COLO668 (cell line): ENCODE results near the gene RDM1.
"Not testable (repeated sequence)": the region's sequence is repeated elsewhere in the genome, so short reads cannot be mapped to it uniquely, and the experiment has no call there.

Source experiments
- DNase-seq: peaks from one replicate; lab custom pipeline; 2025; ENCODE audit not compliant: unreplicated experiment; lab: John Stamatoyannopoulos, UW

The RDM1 gene

GRCh38 chr17:35900708-35901480, 29.7 kb downstream of the RDM1 start:
- no peak for DNase-seq

GRCh38 chr17:35900280-35900679, 30.3 kb downstream of the RDM1 start:
- DNase-seq, result no peak

- DNase-seq, result peak; percentile 6
Observed at GRCh38 chr17:35898283-35899070, 32.1 kb downstream of the RDM1 start.

- not testable (repeated sequence) for DNase-seq
Observed at GRCh38 chr17:35897772-35898171, 32.8 kb downstream of the RDM1 start.

GRCh38 chr17:35895636-35896587, 34.7 kb downstream of the RDM1 start:
- no peak for DNase-seq

- no peak for DNase-seq
Observed at GRCh38 chr17:35894206-35894605, 36.4 kb downstream of the RDM1 start.

- no peak for DNase-seq
Observed at GRCh38 chr17:35893751-35894150, 36.8 kb downstream of the RDM1 start.

- no peak for DNase-seq
Observed at GRCh38 chr17:35892091-35893035, 38.2 kb downstream of the RDM1 start.

GRCh38 chr17:35891269-35891668, 39.3 kb downstream of the RDM1 start:
- no peak for DNase-seq

GRCh38 chr17:35890774-35891155, 39.8 kb downstream of the RDM1 start:
- DNase-seq, result peak; percentile 52

- DNase-seq, result peak; percentile 17
Observed at GRCh38 chr17:35889818-35890773, 40.5 kb downstream of the RDM1 start.

GRCh38 chr17:35889241-35889640, 41.3 kb downstream of the RDM1 start:
- no peak for DNase-seq

- no peak for DNase-seq
Observed at GRCh38 chr17:35879773-35880654, 50.6 kb downstream of the RDM1 start, which contains the start of gene CCL5. Gene CCL5, minus strand, starts transcription at chr17:35880360.

- no peak for DNase-seq
Observed at GRCh38 chr17:35878361-35878760, 52.2 kb downstream of the RDM1 start.

- DNase-seq, result no peak
Observed at GRCh38 chr17:35877345-35878029, 53.1 kb downstream of the RDM1 start.

GRCh38 chr17:35876534-35876933, 54.0 kb downstream of the RDM1 start:
- no peak for DNase-seq

- no peak for DNase-seq
Observed at GRCh38 chr17:35875800-35876139, 54.8 kb downstream of the RDM1 start.
